HCT116 (cell line): ENCODE data around the gene PLPP7. TPM values are rescaled to one million over a fixed set of nuclear protein-coding genes. Genes with fewer than 3 reads are reported as not detected.

Experiments used
- ATAC-seq: fragments of 200-7000 bp; cut with Tn5 transposase; 2 replicates; pipeline ENCODE4 v1.9.1; 2020; ENCODE audit warnings: mild to moderate bottlenecking, moderate library complexity
- BruUV-seq: library from RNA; stranded (reverse); fragments of 400-500 nt; replicated peaks from 2 replicates; lab custom pipeline; 2021; lab: Mats Ljungman, UMichigan
- CTCF ChIA-PET: fragments of 300-600 bp; sonication (Branson Sonifier 250); formaldehyde crosslinking; loops from one replicate; lab custom pipeline; 2021; ENCODE audit warnings: antibody characterized with exemption; lab: Charles Lee
- POLR2A ChIA-PET: fragments of 300-600, 350-600 bp; sonication (Branson Sonifier 250); formaldehyde crosslinking; loops from one replicate; lab custom pipeline; 2021; ENCODE audit warnings: antibody characterized with exemption; lab: Charles Lee
- RAD21 ChIA-PET, 2 experiments: fragments of 300-600 bp; sonication (Branson Sonifier 250); formaldehyde crosslinking; loops; one replicate each; lab custom pipeline; 2023; ENCODE audit warnings: low total read pairs in 2 of 2; ENCODE audit not compliant: uncharacterized antibody in 2 of 2, unreplicated experiment in 2 of 2, low non-redundant PET in 1 of 2; lab: Charles Lee
- DNase-seq: peaks from one replicate; pipeline ENCODE4 v3.0.0-alpha.2; 2010; ENCODE audit warnings: low read depth, low spot score
- H2AFZ ChIP-seq: fragments of 200-600 bp; shearing (Covaris generic), sonication (generic); 2 replicates; pipeline ENCODE4 v1.6.1; 2017; ENCODE audit warnings: low read depth, mixed run types, mixed read lengths, antibody characterized with exemption, low read length; ENCODE audit not compliant: poor library complexity, severe bottlenecking
- H3K27ac ChIP-seq: 2 replicates; pipeline ENCODE4 v1.5.1; 2012; ENCODE audit warnings: low read depth, low read length
- H3K27me3 ChIP-seq: fragments of 200-600 bp; sonication (generic); 2 replicates; pipeline ENCODE4 v1.6.1; 2016; ENCODE audit warnings: mixed run types, low read length, mixed read lengths; ENCODE audit not compliant: insufficient read depth
- H3K36me3 ChIP-seq, 2 experiments: fragments of 200-500 bp in 1 of 2; fragments of 200-600 bp in 1 of 2; sonication (Bioruptor generic) in 1 of 2; sonication (generic) in 1 of 2; 2 replicates each; pipeline versions ENCODE4 v1.5.1 to v1.6.1; 2014 to 2016; ENCODE audit warnings: low read length in 2 of 2, inconsistent platforms in 1 of 2, mixed read lengths in 1 of 2, mixed run types in 1 of 2; ENCODE audit not compliant: insufficient read depth in 2 of 2, control insufficient read depth in 1 of 2
- H3K4me1 ChIP-seq, 2 experiments: fragments of 200-600 bp in 1 of 2; sonication (generic) in 1 of 2; 2 replicates each; pipeline versions ENCODE4 v1.5.1 to v1.6.1; 2012 to 2017; ENCODE audit warnings: low read length in 2 of 2, inconsistent platforms in 1 of 2, mild to moderate bottlenecking in 1 of 2, mixed read lengths in 1 of 2, mixed run types in 1 of 2, moderate library complexity in 1 of 2; ENCODE audit not compliant: insufficient read depth in 2 of 2, control insufficient read depth in 1 of 2
- H3K4me2 ChIP-seq: fragments of 200-600 bp; sonication (generic); 2 replicates; pipeline ENCODE4 v1.6.1; 2017; ENCODE audit warnings: mixed run types, low read length, mixed read lengths
- H3K4me3 ChIP-seq, 2 experiments: fragments of 200-600 bp in 1 of 2; sonication (generic) in 1 of 2; replicated peaks in 1 of 2; 2 replicates each; pipeline ENCODE4 v1.5.1; 2011 to 2016; ENCODE audit warnings: low read length in 2 of 2, control low read depth in 1 of 2, low read depth in 1 of 2, mild to moderate bottlenecking in 1 of 2, mixed read lengths in 1 of 2, mixed run types in 1 of 2
- H3K79me2 ChIP-seq: fragments of 200-600 bp; sonication (generic); 2 replicates; pipeline ENCODE4 v1.6.1; 2017; ENCODE audit warnings: mild to moderate bottlenecking, mixed run types, low read length, moderate library complexity, mixed read lengths; ENCODE audit not compliant: insufficient read depth
- H3K9ac ChIP-seq: fragments of 200-600 bp; sonication (generic); 2 replicates; pipeline ENCODE4 v1.6.1; 2016; ENCODE audit warnings: low read length, mixed read lengths
- H3K9me2 ChIP-seq: fragments of 200-600 bp; sonication (generic), shearing (Covaris generic); 2 replicates; pipeline ENCODE4 v1.6.1; 2017; ENCODE audit warnings: mixed run types, mild to moderate bottlenecking, moderate library complexity; ENCODE audit not compliant: insufficient read depth
- H3K9me3 ChIP-seq, 2 experiments: fragments of 200-500 bp in 1 of 2; fragments of 200-600 bp in 1 of 2; sonication (Bioruptor generic) in 1 of 2; sonication (generic) in 1 of 2; 2 replicates each; pipeline ENCODE4 v1.6.1; 2014 to 2017; ENCODE audit warnings: low read length in 2 of 2, mixed read lengths in 2 of 2, inconsistent platforms in 1 of 2, low read depth in 1 of 2, mild to moderate bottlenecking in 1 of 2, mixed run types in 1 of 2, moderate library complexity in 1 of 2; ENCODE audit not compliant: control insufficient read depth in 1 of 2, insufficient read depth in 1 of 2
- H4K20me1 ChIP-seq: fragments of 200-600 bp; sonication (generic), shearing (Covaris generic); 2 replicates; pipeline ENCODE4 v1.6.1; 2017; ENCODE audit warnings: mixed run types, mild to moderate bottlenecking, moderate library complexity; ENCODE audit not compliant: insufficient read depth
- CEBPB ChIP-seq: IDR thresholded peaks from 2 replicates; pipeline ENCODE4 v1.6.1; 2012; ENCODE audit warnings: low read depth
- EGR1 ChIP-seq: IDR thresholded peaks from 2 replicates; pipeline ENCODE4 v1.6.1; 2012; ENCODE audit warnings: low read depth
- EZH2 ChIP-seq: fragments of 200-600 bp; sonication (generic); IDR thresholded peaks from 2 replicates; pipeline ENCODE4 v1.6.1; 2017; ENCODE audit warnings: antibody characterized with exemption, mixed run types
- EZH2phosphoT487 ChIP-seq: fragments of 200-600 bp; IDR thresholded peaks from 2 replicates; pipeline ENCODE4 v1.6.1; 2018; ENCODE audit warnings: antibody characterized with exemption, borderline replicate concordance
- POLR2A ChIP-seq: IDR thresholded peaks from 2 replicates; pipeline ENCODE4 v1.7.0; 2011; ENCODE audit warnings: borderline replicate concordance; ENCODE audit not compliant: insufficient read depth, insufficient read length; ENCODE audit errors: extremely low read depth
- RAD21 ChIP-seq: IDR thresholded peaks from 2 replicates; pipeline ENCODE4 v1.6.1; 2012; ENCODE audit warnings: low read depth, mild to moderate bottlenecking
- SIN3A ChIP-seq: IDR thresholded peaks from 2 replicates; pipeline ENCODE4 v1.6.1; 2012; ENCODE audit warnings: low read depth
- SP1 ChIP-seq: IDR thresholded peaks from 2 replicates; pipeline ENCODE4 v1.6.1; 2012; ENCODE audit warnings: low read depth
- SRF ChIP-seq: IDR thresholded peaks from 2 replicates; pipeline ENCODE4 v1.6.1; 2012; ENCODE audit warnings: low read depth
- TCF7L2 ChIP-seq: IDR thresholded peaks from 2 replicates; pipeline ENCODE4 v1.7.0; 2011; ENCODE audit warnings: borderline replicate concordance, inconsistent platforms; ENCODE audit not compliant: insufficient read depth, insufficient read length; ENCODE audit errors: extremely low read depth
- intact Hi-C: fragments of 100-400 bp; cut with micrococcal nuclease; formaldehyde crosslinking; loops from 2 replicates; pipeline ENCODE4 v1.10.0; 2022
- total RNA-seq: library from RNA; stranded (reverse); gene quantifications from one replicate; pipeline ENCODE4 v1.2.1, GENCODE V29; 2021; ENCODE audit not compliant: unreplicated experiment
- TF ChIP-seq, protein P1 (sequence below): IDR thresholded peaks from 2 replicates; pipeline ENCODE4 v1.6.1; 2012
- TF ChIP-seq, protein P2 (sequence below): IDR thresholded peaks from 2 replicates; pipeline ENCODE4 v1.6.1; 2012
- TF ChIP-seq, protein P3 (sequence below), 3 experiments: fragments of 200-600 bp in 1 of 3; sonication (generic) in 1 of 3; IDR thresholded peaks in 2 of 3; conservative IDR thresholded peaks in 1 of 3; 2 replicates each; pipeline ENCODE4 v1.5.1; 2012 to 2017; ENCODE audit warnings: low read depth in 2 of 3, low read length in 2 of 3, antibody characterized with exemption in 1 of 3, borderline replicate concordance in 1 of 3, control low read depth in 1 of 3, mild to moderate bottlenecking in 1 of 3, mixed read lengths in 1 of 3, mixed run types in 1 of 3, moderate library complexity in 1 of 3; ENCODE audit not compliant: insufficient read depth in 1 of 3

PLPP7 gene
- total RNA-seq, 1 experiment from 2014 or later: 0.37 TPM

DNA sequence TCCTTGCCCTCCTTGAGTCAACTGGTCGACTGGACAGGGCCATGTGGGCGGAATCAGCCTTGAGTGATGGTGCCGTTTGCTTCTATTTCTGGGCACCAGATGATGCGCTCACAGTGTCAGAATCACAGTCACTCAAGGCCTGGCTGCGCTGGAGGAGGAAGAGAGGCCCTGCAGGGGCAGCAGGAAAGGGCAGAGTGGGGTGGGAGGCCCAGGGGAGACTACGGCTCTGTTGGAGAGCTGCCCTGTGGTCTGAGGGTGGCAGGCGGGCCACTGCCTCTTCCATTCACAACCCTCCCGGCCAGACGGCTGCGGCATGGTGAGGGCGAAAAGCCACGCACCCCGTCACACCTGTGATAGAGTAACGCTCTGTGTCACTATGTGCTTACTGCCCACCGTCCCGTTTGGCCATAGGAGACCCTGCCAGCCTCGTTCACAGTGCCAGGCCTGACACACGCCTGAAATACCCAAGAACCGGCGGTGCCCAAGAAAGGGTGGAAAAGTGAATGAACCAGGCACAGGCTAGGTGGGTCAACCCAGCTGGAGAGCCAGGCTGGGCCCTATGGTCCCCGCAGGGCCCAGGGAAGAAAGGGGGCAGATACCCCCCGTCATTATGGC is 9.9 kb downstream of the PLPP7 start:
- TF ChIP-seq, protein P1, sequence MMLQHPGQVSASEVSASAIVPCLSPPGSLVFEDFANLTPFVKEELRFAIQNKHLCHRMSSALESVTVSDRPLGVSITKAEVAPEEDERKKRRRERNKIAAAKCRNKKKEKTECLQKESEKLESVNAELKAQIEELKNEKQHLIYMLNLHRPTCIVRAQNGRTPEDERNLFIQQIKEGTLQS: no peak
- TF ChIP-seq, protein P2, sequence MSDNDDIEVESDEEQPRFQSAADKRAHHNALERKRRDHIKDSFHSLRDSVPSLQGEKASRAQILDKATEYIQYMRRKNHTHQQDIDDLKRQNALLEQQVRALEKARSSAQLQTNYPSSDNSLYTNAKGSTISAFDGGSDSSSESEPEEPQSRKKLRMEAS: no peak
- TF ChIP-seq POLR2A (no peak), EZH2 (no peak), EZH2phosphoT487 (no peak), SRF (no peak), SP1 (no peak), SIN3A (no peak), RAD21 (no peak), EGR1 (no peak), TCF7L2 (no peak), CEBPB (no peak)
- TF ChIP-seq, protein P3, sequence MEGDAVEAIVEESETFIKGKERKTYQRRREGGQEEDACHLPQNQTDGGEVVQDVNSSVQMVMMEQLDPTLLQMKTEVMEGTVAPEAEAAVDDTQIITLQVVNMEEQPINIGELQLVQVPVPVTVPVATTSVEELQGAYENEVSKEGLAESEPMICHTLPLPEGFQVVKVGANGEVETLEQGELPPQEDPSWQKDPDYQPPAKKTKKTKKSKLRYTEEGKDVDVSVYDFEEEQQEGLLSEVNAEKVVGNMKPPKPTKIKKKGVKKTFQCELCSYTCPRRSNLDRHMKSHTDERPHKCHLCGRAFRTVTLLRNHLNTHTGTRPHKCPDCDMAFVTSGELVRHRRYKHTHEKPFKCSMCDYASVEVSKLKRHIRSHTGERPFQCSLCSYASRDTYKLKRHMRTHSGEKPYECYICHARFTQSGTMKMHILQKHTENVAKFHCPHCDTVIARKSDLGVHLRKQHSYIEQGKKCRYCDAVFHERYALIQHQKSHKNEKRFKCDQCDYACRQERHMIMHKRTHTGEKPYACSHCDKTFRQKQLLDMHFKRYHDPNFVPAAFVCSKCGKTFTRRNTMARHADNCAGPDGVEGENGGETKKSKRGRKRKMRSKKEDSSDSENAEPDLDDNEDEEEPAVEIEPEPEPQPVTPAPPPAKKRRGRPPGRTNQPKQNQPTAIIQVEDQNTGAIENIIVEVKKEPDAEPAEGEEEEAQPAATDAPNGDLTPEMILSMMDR (IDR thresholded peaks at IDR 0.05 in 2 of 3, conservative IDR thresholded peaks at IDR 0.05 in 1 of 3; ENCODE audit: borderline replicate concordance in 1 of 3, insufficient read depth in 1 of 3, low read depth in 2 of 3, low read length in 2 of 3): no peak
- CTCF ChIA-PET: no interaction called here

More for the DNA sequence above, 9.9 kb downstream of the PLPP7 start:
- intact Hi-C loops: no loop called here
- Histone ChIP-seq H3K9ac (no peak overlapping the region), H3K27me3 (no peaks in the 10 kb centered on the region), H3K4me2 (no peak overlapping the region), H3K79me2 (no peaks in the 10 kb centered on the region), H4K20me1 (no peaks in the 10 kb centered on the region), H3K4me1 (no peaks in the 10 kb centered on the region), H3K27ac (no peak overlapping the region), H3K4me3 (no peak overlapping the region), H2AFZ (no peak overlapping the region), H3K36me3 (no peaks in the 10 kb centered on the region), H3K9me3 (no peaks in the 10 kb centered on the region), H3K9me2 (no peaks in the 10 kb centered on the region)
- POLR2A ChIA-PET: no interaction called here
- RAD21 ChIA-PET: no interaction called here
- no TSS peak for BruUV-seq
- ATAC-seq (no peak), DNase-seq (no peak)
